ENCODE data around the gene NACC1. TPM values are rescaled to one million over a fixed set of nuclear protein-coding genes. Genes with fewer than 3 reads are reported as not detected.
A peak's percentile ranks its signal among the peaks of the same experiment; 100 is the strongest.

Gene NACC1
- total RNA-seq, 1 experiment from 2014 or later: 133 TPM

DNA sequence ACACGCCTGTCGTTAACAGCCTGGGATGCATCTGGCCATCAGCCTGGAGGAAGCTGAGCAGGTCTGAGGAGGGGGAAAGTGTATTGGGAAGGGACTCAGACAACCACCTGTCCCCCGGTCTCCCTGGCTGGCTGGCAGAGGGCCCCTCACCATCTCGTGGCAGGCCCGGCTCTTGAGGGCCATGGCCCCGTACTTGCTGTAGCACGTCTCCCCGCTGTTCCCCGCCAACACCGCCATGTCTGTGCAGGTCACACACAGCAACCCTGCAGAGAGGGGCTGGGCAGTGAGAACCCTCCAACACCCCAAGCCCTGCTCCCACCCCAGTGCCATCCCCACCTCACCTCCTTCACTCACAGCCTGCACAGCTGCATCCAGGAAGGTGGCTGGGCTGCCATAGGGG is 5.5 kb upstream of the NACC1 start:
- Histone ChIP-seq H4K20me1 (ENCODE audit: insufficient read depth) (0 out of 2 replicates have a peak, but pooled peaks cover 4% of the 10 kb centered on the region), H3K27me3 (ENCODE audit: insufficient read depth, low read depth) (no peaks in the 10 kb centered on the region), H3K79me2 (ENCODE audit: low read depth) (peaks cover 33% of the 10 kb centered on the region), H3K4me1 (replicated peaks; ENCODE audit: insufficient read depth) (peaks cover 10% of the 10 kb centered on the region), H3K4me2 (no peak overlapping the region), H3F3A (ENCODE audit: insufficient read depth, low read depth) (peaks cover 25% of the 10 kb centered on the region; the same call in 1 of the 2 replicates), H3K9me3 (ENCODE audit: insufficient read depth, low read depth) (no peaks in the 10 kb centered on the region), H3K36me3 (ENCODE audit: low read depth) (peaks cover 19% of the 10 kb centered on the region; the same call in 1 of the 2 replicates), H2AFZ (no peak overlapping the region), H3K4me3 (no peak overlapping the region), H3K9me2 (ENCODE audit: insufficient read depth) (no peaks in the 10 kb centered on the region), H3K27ac (no peak overlapping the region)
- no TSS peak for BruUV-seq (replicated peaks)
- POLR2A ChIA-PET (ENCODE audit: unreplicated experiment): no interaction called here
- no peak for DNase-seq
- TF ChIP-seq EZH2 (IDR thresholded peaks at IDR 0.05; ENCODE audit: low read depth): no peak
- TF ChIP-seq, protein P1, sequence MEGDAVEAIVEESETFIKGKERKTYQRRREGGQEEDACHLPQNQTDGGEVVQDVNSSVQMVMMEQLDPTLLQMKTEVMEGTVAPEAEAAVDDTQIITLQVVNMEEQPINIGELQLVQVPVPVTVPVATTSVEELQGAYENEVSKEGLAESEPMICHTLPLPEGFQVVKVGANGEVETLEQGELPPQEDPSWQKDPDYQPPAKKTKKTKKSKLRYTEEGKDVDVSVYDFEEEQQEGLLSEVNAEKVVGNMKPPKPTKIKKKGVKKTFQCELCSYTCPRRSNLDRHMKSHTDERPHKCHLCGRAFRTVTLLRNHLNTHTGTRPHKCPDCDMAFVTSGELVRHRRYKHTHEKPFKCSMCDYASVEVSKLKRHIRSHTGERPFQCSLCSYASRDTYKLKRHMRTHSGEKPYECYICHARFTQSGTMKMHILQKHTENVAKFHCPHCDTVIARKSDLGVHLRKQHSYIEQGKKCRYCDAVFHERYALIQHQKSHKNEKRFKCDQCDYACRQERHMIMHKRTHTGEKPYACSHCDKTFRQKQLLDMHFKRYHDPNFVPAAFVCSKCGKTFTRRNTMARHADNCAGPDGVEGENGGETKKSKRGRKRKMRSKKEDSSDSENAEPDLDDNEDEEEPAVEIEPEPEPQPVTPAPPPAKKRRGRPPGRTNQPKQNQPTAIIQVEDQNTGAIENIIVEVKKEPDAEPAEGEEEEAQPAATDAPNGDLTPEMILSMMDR (conservative IDR thresholded peaks at IDR 0.05): no peak
- CTCF ChIA-PET: no interaction called here
- intact Hi-C loops (cut with micrococcal nuclease; ENCODE audit: unreplicated experiment): loop anchor here (10.0 kb wide), 1 partner anchor 152 kb away; no protein-coding TSS in a partner anchor

DNA sequence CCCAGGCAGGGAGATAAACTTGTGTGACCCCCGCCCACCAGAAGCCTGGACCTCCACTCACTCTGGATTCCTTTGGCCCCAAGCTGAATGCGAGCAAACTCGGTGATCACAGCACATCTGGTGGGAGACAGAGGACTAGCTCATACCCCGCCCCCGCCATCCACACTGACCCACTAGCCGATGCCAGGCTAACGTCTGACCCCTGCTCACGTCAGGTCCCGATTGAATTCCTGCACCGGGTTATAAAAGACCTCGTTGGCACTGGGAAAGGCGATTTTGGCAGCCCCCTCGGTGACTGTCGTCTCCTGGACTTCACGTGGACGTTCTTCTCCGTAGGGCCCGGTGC is 2.2 kb upstream of the NACC1 start:
- Histone ChIP-seq H3K4me1 (replicated peaks; ENCODE audit: insufficient read depth) (peaks cover 29% of the 10 kb centered on the region), H3K27ac (peak overlapping the region; percentile 77), H3F3A (ENCODE audit: insufficient read depth, low read depth) (peaks cover 23% of the 10 kb centered on the region; the same call in 1 of the 2 replicates), H3K4me3 (peak overlapping the region; percentile 86), H3K9me2 (ENCODE audit: insufficient read depth) (no peaks in the 10 kb centered on the region), H3K27me3 (ENCODE audit: insufficient read depth, low read depth) (no peaks in the 10 kb centered on the region), H3K36me3 (ENCODE audit: low read depth) (peaks cover 24% of the 10 kb centered on the region; the same call in 1 of the 2 replicates), H3K4me2 (peak overlapping the region; percentile 78), H3K79me2 (ENCODE audit: low read depth) (peaks cover 63% of the 10 kb centered on the region), H3K9me3 (ENCODE audit: insufficient read depth, low read depth) (no peaks in the 10 kb centered on the region), H2AFZ (peak overlapping the region; percentile 76), H4K20me1 (ENCODE audit: insufficient read depth) (peaks cover 20% of the 10 kb centered on the region)
- POLR2A ChIA-PET (ENCODE audit: unreplicated experiment): no interaction called here
- no TSS peak for BruUV-seq (replicated peaks)
- DNase-seq: no peak
- TF ChIP-seq EZH2 (IDR thresholded peaks at IDR 0.05; ENCODE audit: low read depth): no peak
- TF ChIP-seq, protein P1 (conservative IDR thresholded peaks at IDR 0.05): no peak
- CTCF ChIA-PET: interaction anchor here (0.6 kb wide), 1 partner anchor 55 kb away, joined by 4 read pairs; no protein-coding TSS in a partner anchor
- intact Hi-C loops (cut with micrococcal nuclease; ENCODE audit: unreplicated experiment): loop anchor here (10.0 kb wide), 1 partner anchor 149 kb away; no protein-coding TSS in a partner anchor

DNA sequence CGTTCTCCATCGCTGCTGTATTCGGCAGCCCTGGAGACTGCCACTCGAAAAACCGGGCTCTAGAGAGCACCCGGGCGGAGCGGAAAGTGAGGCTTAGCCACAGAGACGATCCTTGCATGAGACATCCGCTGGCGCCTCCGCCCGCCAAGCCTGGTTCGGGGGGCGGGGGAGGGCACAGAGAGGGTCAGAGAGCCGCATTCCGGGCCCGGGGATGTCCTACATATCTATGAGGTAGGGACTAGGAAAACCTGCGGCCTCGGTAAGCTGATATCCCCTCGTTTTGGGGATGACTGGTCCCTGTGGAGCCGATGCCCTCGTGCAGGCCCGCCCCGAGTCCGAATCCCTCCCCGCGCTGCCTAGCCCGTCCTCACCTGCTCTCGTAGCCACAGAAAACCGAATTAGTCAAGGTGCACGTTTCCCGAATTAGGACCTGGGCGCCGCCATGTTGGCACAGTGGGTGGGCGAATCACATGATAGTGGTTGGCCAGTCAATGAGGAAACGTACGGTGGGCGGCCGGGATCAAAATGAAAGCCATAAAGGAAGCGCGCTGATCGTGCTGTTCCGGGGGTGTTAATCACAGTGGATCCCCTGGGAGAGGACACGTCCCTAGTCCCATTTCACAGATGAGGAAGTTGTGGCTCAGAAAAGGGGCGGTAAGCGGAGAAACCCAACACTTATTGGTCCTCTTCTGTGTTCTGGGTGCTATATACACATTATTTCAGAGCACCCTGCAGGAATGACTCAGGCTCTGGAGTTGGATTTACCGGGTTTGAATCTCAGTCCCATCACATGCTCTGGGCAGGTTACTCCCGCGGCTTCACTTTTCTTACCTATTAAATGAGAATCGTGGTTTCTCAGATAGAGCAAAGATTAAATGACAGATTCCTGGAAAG is 1.5 kb upstream of the NACC1 start, which contains the start of gene TRMT1:
TSS of gene TRMT1 (minus strand) at position 459 of the 894 bp plus-strand sequence. CDS start at position 118, 341 bp downstream.
- peaks cover 24% of the 10 kb centered on the region; the same call in 1 of the 2 replicates for H3K36me3 ChIP-seq (ENCODE audit: low read depth)
- intact Hi-C loops (cut with micrococcal nuclease; ENCODE audit: unreplicated experiment): loop anchor here (10.0 kb wide), 1 partner anchor 148 kb away; no protein-coding TSS in a partner anchor
- peak within 1 kb of the TSS; percentile 78 for H3K4me2 ChIP-seq
- CTCF ChIA-PET: interaction anchor here (0.6 kb wide), 1 partner anchor 55 kb away, joined by 4 read pairs; no protein-coding TSS in a partner anchor
- H2AFZ ChIP-seq: peak within 1 kb of the TSS; percentile 76
- H3K27me3 ChIP-seq (ENCODE audit: insufficient read depth, low read depth): no peaks in the 10 kb centered on the region
- peak within 1 kb of the TSS; percentile 86 for H3K4me3 ChIP-seq
- no peak for TF ChIP-seq EZH2 (IDR thresholded peaks at IDR 0.05; ENCODE audit: low read depth)
- TF ChIP-seq, protein P1 (conservative IDR thresholded peaks at IDR 0.05): no peak
- DNase-seq: peak; percentile 88 to 90
- peak within 1 kb of the TSS; percentile 77 for H3K27ac ChIP-seq
- no peaks in the 10 kb centered on the region for H3K9me2 ChIP-seq (ENCODE audit: insufficient read depth)
- TSS peak; percentile 43 for BruUV-seq (replicated peaks)
- no peaks in the 10 kb centered on the region for H3K9me3 ChIP-seq (ENCODE audit: insufficient read depth, low read depth)
- peaks cover 23% of the 10 kb centered on the region; the same call in 1 of the 2 replicates for H3F3A ChIP-seq (ENCODE audit: insufficient read depth, low read depth)
- H4K20me1 ChIP-seq (ENCODE audit: insufficient read depth): peaks cover 27% of the 10 kb centered on the region
- peaks cover 69% of the 10 kb centered on the region for H3K79me2 ChIP-seq (ENCODE audit: low read depth)
- POLR2A ChIA-PET (ENCODE audit: unreplicated experiment): no interaction called here
- H3K4me1 ChIP-seq (replicated peaks; ENCODE audit: insufficient read depth): peaks cover 29% of the 10 kb centered on the region
